PC-9 (cell line): ENCODE data around the gene KLHL17. TPM values are rescaled to one million over a fixed set of nuclear protein-coding genes. Genes with fewer than 3 reads are reported as not detected.

Experiments used
- BruUV-seq: library from RNA; stranded (reverse); fragments of 400-500 nt; replicated peaks from 2 replicates; lab custom pipeline; 2021; lab: Mats Ljungman, UMichigan
- CTCF ChIA-PET: fragments of 300-600 bp; sonication (Branson Sonifier 250); formaldehyde crosslinking; loops from one replicate; lab custom pipeline; 2022; ENCODE audit warnings: antibody characterized with exemption; lab: Charles Lee
- POLR2A ChIA-PET: fragments of 300-600 bp; sonication (Branson Sonifier 250); formaldehyde crosslinking; loops from one replicate; lab custom pipeline; 2022; ENCODE audit warnings: antibody characterized with exemption; ENCODE audit not compliant: unreplicated experiment; lab: Charles Lee
- DNase-seq, 2 experiments: peaks; one replicate each; pipeline versions ENCODE4 v3.0.0 to v3.0.0-alpha.2; 2015 to 2022; ENCODE audit warnings: mixed read lengths in 1 of 2
- H2AFZ ChIP-seq: fragments of 200-600 bp; sonication (generic); 2 replicates; pipeline ENCODE4 v1.8.1; 2017; ENCODE audit warnings: antibody characterized with exemption
- H3F3A ChIP-seq: fragments of 200-600 bp; sonication (generic); 2 replicates; pipeline ENCODE4 v1.8.1; 2017; ENCODE audit warnings: antibody characterized with exemption, mild to moderate bottlenecking, low read depth; ENCODE audit not compliant: insufficient read depth
- H3K27ac ChIP-seq: fragments of 200-600 bp; sonication (generic); 2 replicates; pipeline ENCODE4 v1.6.1; 2016; ENCODE audit warnings: mixed run types
- H3K27me3 ChIP-seq: fragments of 200-600 bp; sonication (generic); 2 replicates; pipeline ENCODE4 v1.6.1; 2016; ENCODE audit warnings: low read depth, mixed run types; ENCODE audit not compliant: insufficient read depth
- H3K36me3 ChIP-seq: fragments of 200-600 bp; sonication (generic); 2 replicates; pipeline ENCODE4 v1.6.1; 2016; ENCODE audit warnings: low read depth, mixed run types
- H3K4me1 ChIP-seq: fragments of 200-600 bp; sonication (generic); replicated peaks from 2 replicates; pipeline ENCODE4 v1.6.1; 2016; ENCODE audit warnings: mixed run types; ENCODE audit not compliant: insufficient read depth
- H3K4me2 ChIP-seq: fragments of 200-600 bp; sonication (generic); 2 replicates; pipeline ENCODE4 v1.6.1; 2017; ENCODE audit warnings: mixed run types
- H3K4me3 ChIP-seq: fragments of 200-600 bp; sonication (generic); 2 replicates; pipeline ENCODE4 v1.6.1; 2016; ENCODE audit warnings: mixed run types
- H3K79me2 ChIP-seq: fragments of 200-600 bp; sonication (generic); 2 replicates; pipeline ENCODE4 v1.6.1; 2017; ENCODE audit warnings: low read depth, mixed run types
- H3K9me2 ChIP-seq: fragments of 200-600 bp; sonication (generic); 2 replicates; pipeline ENCODE4 v1.8.1; 2017; ENCODE audit warnings: mild to moderate bottlenecking; ENCODE audit not compliant: insufficient read depth
- H3K9me3 ChIP-seq: fragments of 200-600 bp; sonication (generic); 2 replicates; pipeline ENCODE4 v1.8.1; 2016; ENCODE audit warnings: low read depth; ENCODE audit not compliant: insufficient read depth
- H4K20me1 ChIP-seq: fragments of 200-600 bp; sonication (generic); 2 replicates; pipeline ENCODE4 v1.8.1; 2017; ENCODE audit not compliant: insufficient read depth
- CTCF ChIP-seq: fragments of 200-600 bp; sonication (generic); conservative IDR thresholded peaks from 2 replicates; pipeline ENCODE4 v1.6.1; 2017; ENCODE audit warnings: mixed run types, antibody characterized with exemption, mild to moderate bottlenecking, moderate library complexity
- EZH2 ChIP-seq: fragments of 200-600 bp; sonication (generic); IDR thresholded peaks from 2 replicates; pipeline ENCODE4 v1.8.0; 2017; ENCODE audit warnings: antibody characterized with exemption, low read depth
- intact Hi-C: fragments of 100-400 bp; cut with micrococcal nuclease; formaldehyde crosslinking; loops from one replicate; pipeline ENCODE4 v1.10.0; 2022; ENCODE audit not compliant: unreplicated experiment
- total RNA-seq: library from RNA; stranded (reverse); gene quantifications from 2 replicates; pipeline ENCODE4 v1.2.3, GENCODE V29; 2021

Gene KLHL17
- total RNA-seq, 1 experiment from 2014 or later, result 22.7 TPM

GRCh38 chr1:952201-952600 is 8.2 kb upstream of the KLHL17 start:
- BruUV-seq, result no TSS peak
- ChIA-PET POLR2A (no interaction called here), CTCF (no interaction called here)
- Histone ChIP-seq H3F3A (no peaks in the 10 kb centered on the region), H3K36me3 (0 out of 2 replicates have a peak, but pooled peaks cover 11% of the 10 kb centered on the region), H3K9me2 (no peaks in the 10 kb centered on the region), H4K20me1 (peaks cover 30% of the 10 kb centered on the region), H3K27me3 (no peaks in the 10 kb centered on the region), H3K27ac (no peak overlapping the region), H2AFZ (no peak overlapping the region), H3K9me3 (no peaks in the 10 kb centered on the region), H3K4me1 (no peaks in the 10 kb centered on the region), H3K4me2 (no peak overlapping the region), H3K79me2 (peaks cover 9% of the 10 kb centered on the region), H3K4me3 (no peak overlapping the region)
- no peak for TF ChIP-seq CTCF
- TF ChIP-seq EZH2, result no peak
- intact Hi-C loops, result no loop called here
- no peak for DNase-seq

- ChIA-PET POLR2A (no interaction called here), CTCF (no interaction called here)
Observed at GRCh38 chr1:952603-953002, 7.8 kb upstream of the KLHL17 start.

GRCh38 chr1:953524-954320 is 6.7 kb upstream of the KLHL17 start:
- TF ChIP-seq CTCF (no peak), EZH2 (no peak)
- Histone ChIP-seq H3K27me3 (no peaks in the 10 kb centered on the region), H3K4me1 (peaks cover 9% of the 10 kb centered on the region), H2AFZ (no peak overlapping the region), H3K27ac (no peak overlapping the region), H3K9me2 (no peaks in the 10 kb centered on the region), H3F3A (no peaks in the 10 kb centered on the region), H4K20me1 (peaks cover 37% of the 10 kb centered on the region), H3K9me3 (no peaks in the 10 kb centered on the region), H3K4me2 (no peak overlapping the region), H3K79me2 (peaks cover 24% of the 10 kb centered on the region), H3K4me3 (no peak overlapping the region), H3K36me3 (0 out of 2 replicates have a peak, but pooled peaks cover 11% of the 10 kb centered on the region)
- ChIA-PET CTCF (no interaction called here), POLR2A (no interaction called here)
- intact Hi-C loops, result no loop called here
- DNase-seq, result no peak
- BruUV-seq, result no TSS peak

More at GRCh38 chr1:952603-953002, 7.8 kb upstream of the KLHL17 start:
- BruUV-seq, result no TSS peak
- Histone ChIP-seq H3K4me3 (no peak overlapping the region), H3K27me3 (no peaks in the 10 kb centered on the region), H3K9me3 (no peaks in the 10 kb centered on the region), H3K4me1 (peaks cover 3% of the 10 kb centered on the region), H3K36me3 (0 out of 2 replicates have a peak, but pooled peaks cover 11% of the 10 kb centered on the region), H3K4me2 (no peak overlapping the region), H3K27ac (no peak overlapping the region), H3F3A (no peaks in the 10 kb centered on the region), H4K20me1 (peaks cover 34% of the 10 kb centered on the region), H2AFZ (no peak overlapping the region), H3K9me2 (no peaks in the 10 kb centered on the region), H3K79me2 (peaks cover 13% of the 10 kb centered on the region)
- TF ChIP-seq CTCF, result no peak
- TF ChIP-seq EZH2, result no peak
- no peak for DNase-seq
- intact Hi-C loops, result no loop called here
